Gastrocnemius medialis (tissue), 4 donors: ENCODE measurements around the gene TAF1B.

Source experiments
- CTCF ChIP-seq, 5 experiments: fragments of 450-650 bp in 3 of 5; fragments of 200-600 bp in 2 of 5; sonication (generic) in 2 of 5; IDR thresholded peaks in 4 of 5; conservative IDR thresholded peaks in 1 of 5; 1 replicate in 4 of 5; 2 replicates in 1 of 5; pipeline ENCODE4 v1.5.1; 2016 to 2019; ENCODE audit warnings: antibody characterized with exemption in 5 of 5, mild to moderate bottlenecking in 3 of 5, moderate library complexity in 3 of 5
- POLR2A ChIP-seq, 2 donors: fragments of 450-650 bp; IDR thresholded peaks; one replicate each; pipeline ENCODE4 v1.6.1; 2017; ENCODE audit warnings: antibody characterized with exemption in 2 of 2, mild to moderate bottlenecking in 2 of 2, moderate library complexity in 2 of 2

- TF ChIP-seq CTCF (IDR thresholded peaks at IDR 0.05 in 4 of 5, conservative IDR thresholded peaks at IDR 0.05 in 1 of 5) (no peak), POLR2A (IDR thresholded peaks at IDR 0.05) (no peak)
Observed at GRCh38 chr2:9908639-9909038, 65.4 kb downstream of the TAF1B start.
